ENCODE data around the gene SPCS3.

- TF ChIP-seq CTCF (IDR thresholded peaks at IDR 0.05; ENCODE audit: borderline replicate concordance, extremely low read depth, low read length, poor library complexity, severe bottlenecking) (no peak), EZH2 (IDR thresholded peaks at IDR 0.05; ENCODE audit: borderline replicate concordance, low read depth, low read length, severe bottlenecking) (no peak)
These were observed 14.3 kb downstream of the SPCS3 start for GRCh38 chr4:176334066-176334465.

All from DND-41 (cell line).